Keratinocyte (primary cell): ENCODE results near the gene RASEF.
"Not testable (repeated sequence)": the region's sequence is repeated elsewhere in the genome, so short reads cannot be mapped to it uniquely, and the experiment has no call there.

Experiments used
- EZH2 ChIP-seq: IDR thresholded peaks from one replicate; pipeline ENCODE4 v1.6.1; 2012; ENCODE audit warnings: inconsistent platforms, mild to moderate bottlenecking, low read length, moderate library complexity
- TF ChIP-seq, protein P1 (sequence below), 3 experiments: IDR thresholded peaks in 1 of 3; conservative IDR thresholded peaks in 1 of 3; optimal IDR thresholded peaks in 1 of 3; 2 replicates in 2 of 3; 3 replicates in 1 of 3; pipeline versions ENCODE3 to v1.5.1; 2011; ENCODE audit warnings: low read length in 3 of 3, mild to moderate bottlenecking in 3 of 3, moderate library complexity in 2 of 3, control low read depth in 1 of 3, inconsistent platforms in 1 of 3; ENCODE audit not compliant: insufficient read depth in 2 of 3; ENCODE audit errors: extremely low read depth in 1 of 3

DNA sequence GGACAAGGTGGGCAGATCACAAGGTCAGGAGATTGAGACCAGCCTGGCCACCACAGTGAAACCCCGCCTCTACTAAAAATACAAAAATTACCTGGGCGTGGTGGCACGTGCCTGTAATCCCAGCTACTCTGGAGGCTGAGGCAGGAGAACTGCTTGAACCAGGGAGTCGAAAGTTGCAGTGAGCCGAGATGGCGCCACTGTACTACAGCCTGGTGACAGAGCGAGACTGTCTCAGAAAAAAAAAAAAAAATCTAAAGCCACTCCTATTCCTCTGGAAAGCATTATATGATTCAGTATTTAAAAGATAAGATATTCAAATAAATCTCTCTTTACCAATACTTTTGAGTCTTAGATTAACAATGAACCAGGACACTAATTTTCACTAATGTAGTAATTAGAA lies 13.0 kb upstream of the RASEF start:
- TF ChIP-seq, protein P1, sequence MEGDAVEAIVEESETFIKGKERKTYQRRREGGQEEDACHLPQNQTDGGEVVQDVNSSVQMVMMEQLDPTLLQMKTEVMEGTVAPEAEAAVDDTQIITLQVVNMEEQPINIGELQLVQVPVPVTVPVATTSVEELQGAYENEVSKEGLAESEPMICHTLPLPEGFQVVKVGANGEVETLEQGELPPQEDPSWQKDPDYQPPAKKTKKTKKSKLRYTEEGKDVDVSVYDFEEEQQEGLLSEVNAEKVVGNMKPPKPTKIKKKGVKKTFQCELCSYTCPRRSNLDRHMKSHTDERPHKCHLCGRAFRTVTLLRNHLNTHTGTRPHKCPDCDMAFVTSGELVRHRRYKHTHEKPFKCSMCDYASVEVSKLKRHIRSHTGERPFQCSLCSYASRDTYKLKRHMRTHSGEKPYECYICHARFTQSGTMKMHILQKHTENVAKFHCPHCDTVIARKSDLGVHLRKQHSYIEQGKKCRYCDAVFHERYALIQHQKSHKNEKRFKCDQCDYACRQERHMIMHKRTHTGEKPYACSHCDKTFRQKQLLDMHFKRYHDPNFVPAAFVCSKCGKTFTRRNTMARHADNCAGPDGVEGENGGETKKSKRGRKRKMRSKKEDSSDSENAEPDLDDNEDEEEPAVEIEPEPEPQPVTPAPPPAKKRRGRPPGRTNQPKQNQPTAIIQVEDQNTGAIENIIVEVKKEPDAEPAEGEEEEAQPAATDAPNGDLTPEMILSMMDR (optimal IDR thresholded peaks at IDR 0.05 in 1 of 3, IDR thresholded peaks at IDR 0.05 in 1 of 3, conservative IDR thresholded peaks at IDR 0.05 in 1 of 3; ENCODE audit: extremely low read depth in 1 of 3, insufficient read depth in 2 of 3, low read length in 3 of 3): not testable (repeated sequence)
- TF ChIP-seq EZH2: not testable (repeated sequence)
